Mesenchymal stem cell (in vitro differentiated cells and primary cell): ENCODE results near the gene CEACAM20.

ENCODE experiments used
- DNase-seq: peaks from one replicate; pipeline ENCODE4 v3.0.0-alpha.2; 2013
- H2AFZ ChIP-seq: one replicate; pipeline ENCODE4 v1.6.1; 2013; ENCODE audit warnings: low read depth, mild to moderate bottlenecking, control low read depth, inconsistent platforms, low read length, moderate library complexity
- H2AK5ac ChIP-seq: 2 replicates; pipeline ENCODE4 v1.6.1; 2013; ENCODE audit warnings: low read length, moderate library complexity, mild to moderate bottlenecking, inconsistent platforms; ENCODE audit not compliant: severe bottlenecking
- H2BK120ac ChIP-seq: one replicate; pipeline ENCODE4 v1.6.1; 2013; ENCODE audit warnings: low read depth, mild to moderate bottlenecking, inconsistent platforms, low read length, moderate library complexity
- H2BK12ac ChIP-seq, 2 experiments: one replicate each; pipeline ENCODE4 v1.6.1; 2013; ENCODE audit warnings: inconsistent platforms in 2 of 2, low read length in 2 of 2, mild to moderate bottlenecking in 2 of 2, moderate library complexity in 2 of 2, control low read depth in 1 of 2
- H2BK15ac ChIP-seq: one replicate; pipeline ENCODE4 v1.6.1; 2013; ENCODE audit warnings: mild to moderate bottlenecking, low read depth, inconsistent platforms; ENCODE audit not compliant: poor library complexity, severe bottlenecking
- H2BK5ac ChIP-seq: 2 replicates; pipeline ENCODE4 v1.6.1; 2013; ENCODE audit warnings: low read depth, mild to moderate bottlenecking, low read length, control low read depth, inconsistent platforms; ENCODE audit not compliant: poor library complexity, severe bottlenecking
- H3K14ac ChIP-seq, 2 experiments: one replicate each; pipeline ENCODE4 v1.6.1; 2013; ENCODE audit warnings: inconsistent platforms in 2 of 2, low read length in 2 of 2, control low read depth in 1 of 2, mild to moderate bottlenecking in 1 of 2, moderate library complexity in 1 of 2
- H3K18ac ChIP-seq, 2 experiments: one replicate each; pipeline ENCODE4 v1.6.1; 2013; ENCODE audit warnings: inconsistent platforms in 2 of 2, low read length in 2 of 2, control low read depth in 1 of 2, low read depth in 1 of 2, mild to moderate bottlenecking in 1 of 2
- H3K23ac ChIP-seq, 2 experiments: one replicate each; pipeline ENCODE4 v1.6.1; 2013; ENCODE audit warnings: inconsistent platforms in 2 of 2, low read length in 2 of 2, mild to moderate bottlenecking in 2 of 2, moderate library complexity in 2 of 2, control low read depth in 1 of 2
- H3K27ac ChIP-seq: 2 replicates; pipeline ENCODE4 v1.5.1; 2013; ENCODE audit warnings: mild to moderate bottlenecking, moderate library complexity, low read length, control low read depth, inconsistent platforms; ENCODE audit not compliant: poor library complexity, severe bottlenecking
- H3K27me3 ChIP-seq, 2 experiments: 2 replicates each; pipeline versions ENCODE4 v1.6.1 to v1.7.0; 2013; ENCODE audit warnings: low read length in 2 of 2, mild to moderate bottlenecking in 2 of 2, moderate library complexity in 2 of 2, control low read depth in 1 of 2, inconsistent platforms in 1 of 2; ENCODE audit not compliant: control insufficient read depth in 1 of 2, insufficient read depth in 1 of 2
- H3K36me3 ChIP-seq, 2 experiments: 2 replicates each; pipeline versions ENCODE4 v1.6.1 to v1.7.0; 2013; ENCODE audit warnings: low read length in 2 of 2, control low read depth in 1 of 2, inconsistent platforms in 1 of 2, low read depth in 1 of 2, mild to moderate bottlenecking in 1 of 2; ENCODE audit not compliant: insufficient read depth in 2 of 2, control insufficient read depth in 1 of 2
- H3K4ac ChIP-seq, 2 experiments: one replicate each; pipeline ENCODE4 v1.6.1; 2013; ENCODE audit warnings: inconsistent platforms in 2 of 2, low read length in 2 of 2, mild to moderate bottlenecking in 2 of 2, moderate library complexity in 2 of 2, control low read depth in 1 of 2, low read depth in 1 of 2
- H3K4me1 ChIP-seq: 2 replicates; pipeline ENCODE4 v1.6.1; 2013; ENCODE audit warnings: low read depth, low read length, control low read depth; ENCODE audit not compliant: control insufficient read depth, insufficient read depth
- H3K4me2 ChIP-seq: 2 replicates; pipeline ENCODE4 v1.6.1; 2013; ENCODE audit warnings: low read length, mild to moderate bottlenecking, inconsistent platforms; ENCODE audit not compliant: poor library complexity, severe bottlenecking
- H3K4me3 ChIP-seq, 2 experiments: 2 replicates each; pipeline versions ENCODE4 v1.5.1 to v1.7.0; 2013; ENCODE audit warnings: low read length in 2 of 2, mild to moderate bottlenecking in 2 of 2, control low read depth in 1 of 2, low read depth in 1 of 2; ENCODE audit not compliant: insufficient read depth in 1 of 2
- H3K79me1 ChIP-seq: replicated peaks from 2 replicates; pipeline ENCODE4 v1.6.1; 2013; ENCODE audit warnings: mild to moderate bottlenecking, control low read depth, low read length, inconsistent platforms; ENCODE audit not compliant: poor library complexity, severe bottlenecking
- H3K9ac ChIP-seq: 2 replicates; pipeline ENCODE4 v1.7.0; 2013; ENCODE audit warnings: mild to moderate bottlenecking, low read length, moderate library complexity
- H3K9me3 ChIP-seq: 2 replicates; pipeline ENCODE4 v1.7.0; 2013; ENCODE audit warnings: mild to moderate bottlenecking, low read length; ENCODE audit not compliant: control insufficient read depth
- H4K8ac ChIP-seq: one replicate; pipeline ENCODE4 v1.6.1; 2013; ENCODE audit warnings: inconsistent platforms, mild to moderate bottlenecking, low read length, moderate library complexity
- H4K91ac ChIP-seq: one replicate; pipeline ENCODE4 v1.6.1; 2013; ENCODE audit warnings: mild to moderate bottlenecking, low read length, inconsistent platforms
- WGBS: methylation state at CpG from one replicate; pipeline ENCODE4 v1.1.7; 2013; ENCODE audit warnings: mixed read lengths; 5-methylcytosine and 5-hydroxymethylcytosine counted together

Gene CEACAM20

GRCh38 chr19:44549507-44549906 lies 20.0 kb upstream of the CEACAM20 start:
- no peak overlapping the region for H2BK12ac ChIP-seq
- no peaks in the 10 kb centered on the region for H3K36me3 ChIP-seq
- H2BK120ac ChIP-seq: no peak overlapping the region
- H3K27ac ChIP-seq: no peak overlapping the region
- H3K23ac ChIP-seq: no peak overlapping the region
- H3K4me2 ChIP-seq: no peak overlapping the region
- H2BK15ac ChIP-seq: no peak overlapping the region
- no peak overlapping the region for H3K18ac ChIP-seq
- no peak overlapping the region for H3K9ac ChIP-seq
- no peak overlapping the region for H4K91ac ChIP-seq
- H3K4me1 ChIP-seq: peaks cover 2% of the 10 kb centered on the region
- no peak overlapping the region for H4K8ac ChIP-seq
- no peak overlapping the region for H3K4me3 ChIP-seq
- no peaks in the 10 kb centered on the region for H3K79me1 ChIP-seq
- no peak overlapping the region for H2AFZ ChIP-seq
- H2AK5ac ChIP-seq: no peak overlapping the region
- H3K14ac ChIP-seq: no peak overlapping the region
- DNase-seq: no peak
- H2BK5ac ChIP-seq: no peak overlapping the region
- 94% methylated on average over 3 of the region's 3 CpGs for WGBS
- no peaks in the 10 kb centered on the region for H3K9me3 ChIP-seq
- H3K27me3 ChIP-seq: peaks cover 0 to 2% of the 10 kb centered on the region in 2 experiments
- no peak overlapping the region for H3K4ac ChIP-seq

GRCh38 chr19:44548736-44549135 lies 19.3 kb upstream of the CEACAM20 start:
- no peak overlapping the region for H3K4ac ChIP-seq
- H3K4me3 ChIP-seq: no peak overlapping the region
- H2AK5ac ChIP-seq: no peak overlapping the region
- H3K27me3 ChIP-seq: peaks cover 0 to 8% of the 10 kb centered on the region in 2 experiments
- H3K4me2 ChIP-seq: no peak overlapping the region
- peak; percentile 3 for DNase-seq
- no peak overlapping the region for H4K91ac ChIP-seq
- H3K18ac ChIP-seq: no peak overlapping the region
- 45% methylated on average over 4 of the region's 4 CpGs for WGBS
- H3K23ac ChIP-seq: no peak overlapping the region
- H3K36me3 ChIP-seq: no peaks in the 10 kb centered on the region
- H2BK120ac ChIP-seq: no peak overlapping the region
- H2BK12ac ChIP-seq: no peak overlapping the region
- H3K9me3 ChIP-seq: peaks cover 3% of the 10 kb centered on the region
- H3K9ac ChIP-seq: no peak overlapping the region
- H3K4me1 ChIP-seq: peaks cover 2% of the 10 kb centered on the region
- no peak overlapping the region for H2BK15ac ChIP-seq
- H2BK5ac ChIP-seq: no peak overlapping the region
- no peaks in the 10 kb centered on the region for H3K79me1 ChIP-seq
- H2AFZ ChIP-seq: no peak overlapping the region
- no peak overlapping the region for H4K8ac ChIP-seq
- H3K27ac ChIP-seq: no peak overlapping the region
- no peak overlapping the region for H3K14ac ChIP-seq

- Histone ChIP-seq H3K4me3 (no peak overlapping the region), H3K79me1 (no peaks in the 10 kb centered on the region), H4K91ac (no peak overlapping the region), H3K4ac (no peak overlapping the region), H2AFZ (no peak overlapping the region), H3K4me1 (peaks cover 2% of the 10 kb centered on the region), H3K27me3 (peaks cover 0 to 20% of the 10 kb centered on the region in 2 experiments), H2BK120ac (no peak overlapping the region), H2BK5ac (no peak overlapping the region), H4K8ac (no peak overlapping the region), H3K23ac (no peak overlapping the region), H3K18ac (no peak overlapping the region), H3K9me3 (peaks cover 3% of the 10 kb centered on the region), H3K36me3 (no peaks in the 10 kb centered on the region), H2AK5ac (no peak overlapping the region), H2BK12ac (no peak overlapping the region), H3K4me2 (no peak overlapping the region), H3K9ac (no peak overlapping the region), H2BK15ac (no peak overlapping the region), H3K27ac (no peak overlapping the region), H3K14ac (no peak overlapping the region)
- no peak for DNase-seq
- 46% methylated on average over 2 of the region's 2 CpGs for WGBS
These were observed 14.6 kb upstream of the CEACAM20 start for GRCh38 chr19:44544031-44544430.

- no peak for DNase-seq
- H3K79me1 ChIP-seq: no peaks in the 10 kb centered on the region
- H4K8ac ChIP-seq: no peak overlapping the region
- no peak overlapping the region for H2BK15ac ChIP-seq
- no peak overlapping the region for H2BK5ac ChIP-seq
- H3K4me3 ChIP-seq: no peak overlapping the region
- no peak overlapping the region for H2BK12ac ChIP-seq
- no peak overlapping the region for H4K91ac ChIP-seq
- no peak overlapping the region for H2BK120ac ChIP-seq
- H3K4ac ChIP-seq: no peak overlapping the region
- H3K27ac ChIP-seq: no peak overlapping the region
- no peak overlapping the region for H3K18ac ChIP-seq
- no peaks in the 10 kb centered on the region for H3K36me3 ChIP-seq
- no peak overlapping the region for H3K4me2 ChIP-seq
- no peak overlapping the region for H3K9ac ChIP-seq
- H3K9me3 ChIP-seq: peaks cover 3% of the 10 kb centered on the region
- H3K14ac ChIP-seq: no peak overlapping the region
- no peak overlapping the region for H2AFZ ChIP-seq
- H2AK5ac ChIP-seq: no peak overlapping the region
- H3K23ac ChIP-seq: no peak overlapping the region
- peaks cover 0 to 26% of the 10 kb centered on the region in 2 experiments for H3K27me3 ChIP-seq
- WGBS: 50% methylated on average over 1 of the region's 1 CpG
- no peaks in the 10 kb centered on the region for H3K4me1 ChIP-seq
These were observed 13.2 kb upstream of the CEACAM20 start for GRCh38 chr19:44542671-44543070.
